Spleen (tissue), 11 donors: Measurements from ENCODE around the gene HIPK2. TPM values are rescaled to one million over a fixed set of nuclear protein-coding genes. Genes with fewer than 3 reads are reported as not detected.

Source experiments
- DNase-seq: peaks from one replicate; pipeline ENCODE4 v3.0.0-alpha.2; 2020
- H3K27ac ChIP-seq, 8 donors: fragments of 200-600 bp; sonication (generic) in 7 of 8; 1 replicate in 4 of 8; 2 replicates in 4 of 8; pipeline versions ENCODE4 v1.5.0 to v1.8.0; 2016 to 2021; ENCODE audit warnings: inconsistent platforms in 4 of 8, mild to moderate bottlenecking in 4 of 8, moderate library complexity in 1 of 8
- H3K27me3 ChIP-seq, 7 donors: fragments of 200-600 bp; sonication (generic) in 6 of 7; replicated peaks in 1 of 7; 1 replicate in 4 of 7; 2 replicates in 3 of 7; pipeline versions ENCODE4 v1.5.0 to v1.8.0; 2016 to 2021; ENCODE audit warnings: inconsistent platforms in 3 of 7, mild to moderate bottlenecking in 1 of 7
- H3K36me3 ChIP-seq, 6 donors: fragments of 200-600 bp; sonication (generic) in 5 of 6; 1 replicate in 4 of 6; 2 replicates in 2 of 6; pipeline versions ENCODE4 v1.5.0 to v1.8.0; 2016 to 2021; ENCODE audit warnings: inconsistent platforms in 2 of 6
- H3K4me1 ChIP-seq, 6 donors: fragments of 200-600 bp; sonication (generic) in 5 of 6; 1 replicate in 3 of 6; 2 replicates in 3 of 6; pipeline versions ENCODE4 v1.5.0 to v1.8.0; 2016 to 2021; ENCODE audit warnings: inconsistent platforms in 3 of 6
- H3K4me3 ChIP-seq, 8 donors: fragments of 200-600 bp; sonication (generic) in 7 of 8; 1 replicate in 4 of 8; 2 replicates in 4 of 8; pipeline versions ENCODE4 v1.5.0 to v1.8.0; 2016 to 2021; ENCODE audit warnings: inconsistent platforms in 4 of 8, mild to moderate bottlenecking in 4 of 8, moderate library complexity in 2 of 8
- H3K9me3 ChIP-seq, 8 donors: fragments of 200-600 bp; sonication (generic) in 7 of 8; 1 replicate in 4 of 8; 2 replicates in 4 of 8; pipeline versions ENCODE4 v1.5.0 to v1.8.0; 2016 to 2021; ENCODE audit warnings: inconsistent platforms in 4 of 8
- CTCF ChIP-seq, 11 experiments: fragments of 200-600 bp in 7 of 11; fragments of 450-650 bp in 4 of 11; sonication (generic) in 4 of 11; IDR thresholded peaks in 8 of 11; conservative IDR thresholded peaks in 3 of 11; 1 replicate in 7 of 11; 2 replicates in 4 of 11; pipeline versions ENCODE4 v1.4.0 to v1.8.0; 2016 to 2021; ENCODE audit warnings: antibody characterized with exemption in 11 of 11, inconsistent platforms in 4 of 11, mild to moderate bottlenecking in 1 of 11
- POLR2A ChIP-seq, 3 donors: fragments of 450-650 bp; IDR thresholded peaks; one replicate each; pipeline ENCODE4 v1.5.1; 2017; ENCODE audit warnings: antibody characterized with exemption in 3 of 3, mild to moderate bottlenecking in 1 of 3
- POLR2AphosphoS5 ChIP-seq, 3 donors: sonication (generic); formaldehyde crosslinking; IDR thresholded peaks; one replicate each; pipeline ENCODE4 v1.5.1; 2017; ENCODE audit warnings: antibody characterized with exemption in 3 of 3
- WGBS, 5 donors: extraction: QIAGEN DNeasy Blood & Tissue Kit in 3 of 5; methylation state at CpG; one replicate each; pipeline versions ENCODE4 v1.1.5 to v1.1.7; 2013 to 2018; 5-methylcytosine and 5-hydroxymethylcytosine counted together
- intact Hi-C: fragments of 100-400 bp; cut with DNase I; formaldehyde crosslinking; loops from one replicate; pipeline ENCODE4 v1.15.0; 2023; ENCODE audit warnings: low total_unique reads
- polyA plus RNA-seq, 3 donors: library from polyadenylated mRNA; stranded (reverse); fragments of 200-250 nt; gene quantifications; one replicate each; pipeline ENCODE4 v1.2.1, GENCODE V29; 2013
- total RNA-seq, 7 donors: library from RNA; depleted of rRNA in 3 of 7; stranded (reverse); fragments of >200 nt in 3 of 7; fragmentation: NEBNext Ultra II Directional in 4 of 7; extraction: Animal tissue kit (Norgen Biotek cat#: 25700) in 4 of 7; gene quantifications; one replicate each; pipeline versions ENCODE4 v1.1.0 to v1.2.1, GENCODE V29; 2016 to 2021
- donor health status: healthy with polysubstance abuse.
- donor health status: DM: no; HTN: no; CAD: no; lungs with moderate emphysema.
- donor health status: DM: no; HTN: no; CAD: no.
- donor health status: Bipolar disorder and iron deficiency.
- donor health status: healthy.
- donor health status: DM: no; HTN: no; CAD: no.
- donor health status: DM: yes; HTN: yes; CAD: no.

Gene HIPK2
- total and polyA plus RNA-seq, 10 donors: 1.7 to 97.5 (median 51.8) TPM

GRCh38 chr7:139641337-139641992 is 136.3 kb downstream of the HIPK2 start:
- H3K27ac ChIP-seq: peak overlapping the region in 2 of 8 donors; percentile 13 to 22
- H3K4me1 ChIP-seq: peaks cover 1 to 71% (median 9%) of the 10 kb centered on the region in 6 donors
- no peak overlapping the region for H3K4me3 ChIP-seq
- H3K27me3 ChIP-seq: no peaks in the 10 kb centered on the region
- H3K36me3 ChIP-seq: peaks cover 0 to 71% (median 0%) of the 10 kb centered on the region in 6 donors
- WGBS, 5 donors: 84 to 92% (median 87%) methylated on average over 9 to 14 of the region's 14 CpGs
- intact Hi-C loops: no loop called here
- no peak for DNase-seq
- TF ChIP-seq POLR2A (IDR thresholded peaks at IDR 0.05): no peak
- no peak for TF ChIP-seq CTCF (IDR thresholded peaks at IDR 0.05 in 8 of 11, conservative IDR thresholded peaks at IDR 0.05 in 3 of 11)
- TF ChIP-seq POLR2AphosphoS5 (IDR thresholded peaks at IDR 0.05): no peak
- no peaks in the 10 kb centered on the region for H3K9me3 ChIP-seq

GRCh38 chr7:139640681-139641080 is 137.1 kb downstream of the HIPK2 start:
- H3K27ac ChIP-seq: peak overlapping the region in 2 of 8 donors; percentile 13 to 22
- TF ChIP-seq POLR2A (IDR thresholded peaks at IDR 0.05) (no peak), POLR2AphosphoS5 (IDR thresholded peaks at IDR 0.05) (no peak), CTCF (IDR thresholded peaks at IDR 0.05 in 8 of 11, conservative IDR thresholded peaks at IDR 0.05 in 3 of 11) (no peak)
- WGBS, 5 donors: 60 to 97% (median 75%) methylated on average over 2 of the region's 2 CpGs
- H3K4me3 ChIP-seq: no peak overlapping the region
- H3K9me3 ChIP-seq: no peaks in the 10 kb centered on the region
- DNase-seq: no peak
- H3K36me3 ChIP-seq: peaks cover 0 to 76% (median 0%) of the 10 kb centered on the region in 6 donors
- peaks cover 0 to 71% (median 5%) of the 10 kb centered on the region in 6 donors for H3K4me1 ChIP-seq
- intact Hi-C loops: no loop called here
- H3K27me3 ChIP-seq: no peaks in the 10 kb centered on the region

GRCh38 chr7:139639563-139639962 is 138.2 kb downstream of the HIPK2 start:
- no peak for DNase-seq
- Histone ChIP-seq H3K9me3 (no peaks in the 10 kb centered on the region), H3K27ac (no peak overlapping the region), H3K36me3 (peaks cover 0 to 76% (median 0%) of the 10 kb centered on the region in 6 donors), H3K27me3 (no peaks in the 10 kb centered on the region), H3K4me1 (peaks cover 0 to 64% (median 5%) of the 10 kb centered on the region in 6 donors), H3K4me3 (no peak overlapping the region)
- intact Hi-C loops: no loop called here
- WGBS, 5 donors: 83 to 95% (median 93%) methylated on average over 6 of the region's 6 CpGs
- TF ChIP-seq CTCF (IDR thresholded peaks at IDR 0.05 in 8 of 11, conservative IDR thresholded peaks at IDR 0.05 in 3 of 11) (no peak), POLR2AphosphoS5 (IDR thresholded peaks at IDR 0.05) (no peak), POLR2A (IDR thresholded peaks at IDR 0.05) (no peak)

- Histone ChIP-seq H3K4me1 (peaks cover 0 to 52% (median 3%) of the 10 kb centered on the region in 6 donors), H3K9me3 (no peaks in the 10 kb centered on the region), H3K36me3 (peaks cover 0 to 79% (median 6%) of the 10 kb centered on the region in 6 donors), H3K27ac (no peak overlapping the region), H3K27me3 (no peaks in the 10 kb centered on the region), H3K4me3 (no peak overlapping the region)
- intact Hi-C loops: no loop called here
- no peak for DNase-seq
- 63 to 74% (median 67%) methylated on average over 27 of the region's 27 CpGs for WGBS, 5 donors
- TF ChIP-seq CTCF (IDR thresholded peaks at IDR 0.05 in 8 of 11, conservative IDR thresholded peaks at IDR 0.05 in 3 of 11) (no peak), POLR2AphosphoS5 (IDR thresholded peaks at IDR 0.05) (no peak), POLR2A (IDR thresholded peaks at IDR 0.05) (no peak)
Measured at GRCh38 chr7:139635526-139636302, 142.1 kb downstream of the HIPK2 start.
